ENCODE results near the gene OPCML. TPM values are rescaled to one million over a fixed set of nuclear protein-coding genes. Genes with fewer than 3 reads are reported as not detected.

The OPCML gene
- total RNA-seq, 1 experiment from 2014 or later: not detected

GRCh38 chr11:133015457-133015856 lies 516.8 kb downstream of the OPCML start:
- Histone ChIP-seq H3K4me3 (no peak overlapping the region), H3K9me3 (ENCODE audit: insufficient read depth, low read depth) (no peaks in the 10 kb centered on the region), H3K4me2 (no peak overlapping the region), H3K27ac (no peak overlapping the region), H3K9me2 (ENCODE audit: insufficient read depth) (no peaks in the 10 kb centered on the region), H3K27me3 (ENCODE audit: insufficient read depth, low read depth) (peaks cover 21% of the 10 kb centered on the region), H4K20me1 (ENCODE audit: insufficient read depth) (no peaks in the 10 kb centered on the region), H3F3A (ENCODE audit: insufficient read depth, low read depth) (no peaks in the 10 kb centered on the region), H3K79me2 (ENCODE audit: low read depth) (no peaks in the 10 kb centered on the region), H3K36me3 (ENCODE audit: low read depth) (no peaks in the 10 kb centered on the region), H2AFZ (no peak overlapping the region), H3K4me1 (replicated peaks; ENCODE audit: insufficient read depth) (no peaks in the 10 kb centered on the region)
- TF ChIP-seq EZH2 (IDR thresholded peaks at IDR 0.05; ENCODE audit: low read depth) (no peak), CTCF (conservative IDR thresholded peaks at IDR 0.05) (no peak)
- POLR2A ChIA-PET (ENCODE audit: unreplicated experiment): no interaction called here
- DNase-seq: no peak
- BruUV-seq (replicated peaks): no TSS peak
- intact Hi-C loops (cut with micrococcal nuclease; ENCODE audit: unreplicated experiment): no loop called here
- CTCF ChIA-PET: no interaction called here

- no TSS peak for BruUV-seq (replicated peaks)
- Histone ChIP-seq H3K4me3 (no peak overlapping the region), H2AFZ (no peak overlapping the region), H3K79me2 (ENCODE audit: low read depth) (no peaks in the 10 kb centered on the region), H3K9me3 (ENCODE audit: insufficient read depth, low read depth) (no peaks in the 10 kb centered on the region), H3K4me1 (replicated peaks; ENCODE audit: insufficient read depth) (no peaks in the 10 kb centered on the region), H3F3A (ENCODE audit: insufficient read depth, low read depth) (no peaks in the 10 kb centered on the region), H3K27me3 (ENCODE audit: insufficient read depth, low read depth) (peaks cover 15% of the 10 kb centered on the region), H3K36me3 (ENCODE audit: low read depth) (no peaks in the 10 kb centered on the region), H3K27ac (no peak overlapping the region), H3K9me2 (ENCODE audit: insufficient read depth) (no peaks in the 10 kb centered on the region), H4K20me1 (ENCODE audit: insufficient read depth) (no peaks in the 10 kb centered on the region), H3K4me2 (no peak overlapping the region)
- CTCF ChIA-PET: no interaction called here
- POLR2A ChIA-PET (ENCODE audit: unreplicated experiment): no interaction called here
- TF ChIP-seq CTCF (conservative IDR thresholded peaks at IDR 0.05): no peak
- no peak for TF ChIP-seq EZH2 (IDR thresholded peaks at IDR 0.05; ENCODE audit: low read depth)
- DNase-seq: no peak
- intact Hi-C loops (cut with micrococcal nuclease; ENCODE audit: unreplicated experiment): no loop called here
Observed at GRCh38 chr11:133014337-133014736, 518.0 kb downstream of the OPCML start.

GRCh38 chr11:133012803-133013202 lies 519.5 kb downstream of the OPCML start:
- Histone ChIP-seq H3F3A (ENCODE audit: insufficient read depth, low read depth) (no peaks in the 10 kb centered on the region), H3K27ac (no peak overlapping the region), H2AFZ (no peak overlapping the region), H3K36me3 (ENCODE audit: low read depth) (no peaks in the 10 kb centered on the region), H3K9me2 (ENCODE audit: insufficient read depth) (no peaks in the 10 kb centered on the region), H3K4me3 (no peak overlapping the region), H3K4me1 (replicated peaks; ENCODE audit: insufficient read depth) (no peaks in the 10 kb centered on the region), H4K20me1 (ENCODE audit: insufficient read depth) (no peaks in the 10 kb centered on the region), H3K4me2 (no peak overlapping the region), H3K79me2 (ENCODE audit: low read depth) (no peaks in the 10 kb centered on the region), H3K27me3 (ENCODE audit: insufficient read depth, low read depth) (peaks cover 3% of the 10 kb centered on the region; the same call in 1 of the 2 replicates), H3K9me3 (ENCODE audit: insufficient read depth, low read depth) (no peaks in the 10 kb centered on the region)
- BruUV-seq (replicated peaks): no TSS peak
- TF ChIP-seq CTCF (conservative IDR thresholded peaks at IDR 0.05) (no peak), EZH2 (IDR thresholded peaks at IDR 0.05; ENCODE audit: low read depth) (no peak)
- ChIA-PET CTCF (no interaction called here), POLR2A (ENCODE audit: unreplicated experiment) (no interaction called here)
- intact Hi-C loops (cut with micrococcal nuclease; ENCODE audit: unreplicated experiment): no loop called here
- DNase-seq: no peak

All from PC-9 (cell line).